ENCODE data around the gene DIO3.

The DIO3 gene

GRCh38 chr14:101600336-101600890 is 39.1 kb downstream of the DIO3 start:
- DNase-seq = no peak

DNA sequence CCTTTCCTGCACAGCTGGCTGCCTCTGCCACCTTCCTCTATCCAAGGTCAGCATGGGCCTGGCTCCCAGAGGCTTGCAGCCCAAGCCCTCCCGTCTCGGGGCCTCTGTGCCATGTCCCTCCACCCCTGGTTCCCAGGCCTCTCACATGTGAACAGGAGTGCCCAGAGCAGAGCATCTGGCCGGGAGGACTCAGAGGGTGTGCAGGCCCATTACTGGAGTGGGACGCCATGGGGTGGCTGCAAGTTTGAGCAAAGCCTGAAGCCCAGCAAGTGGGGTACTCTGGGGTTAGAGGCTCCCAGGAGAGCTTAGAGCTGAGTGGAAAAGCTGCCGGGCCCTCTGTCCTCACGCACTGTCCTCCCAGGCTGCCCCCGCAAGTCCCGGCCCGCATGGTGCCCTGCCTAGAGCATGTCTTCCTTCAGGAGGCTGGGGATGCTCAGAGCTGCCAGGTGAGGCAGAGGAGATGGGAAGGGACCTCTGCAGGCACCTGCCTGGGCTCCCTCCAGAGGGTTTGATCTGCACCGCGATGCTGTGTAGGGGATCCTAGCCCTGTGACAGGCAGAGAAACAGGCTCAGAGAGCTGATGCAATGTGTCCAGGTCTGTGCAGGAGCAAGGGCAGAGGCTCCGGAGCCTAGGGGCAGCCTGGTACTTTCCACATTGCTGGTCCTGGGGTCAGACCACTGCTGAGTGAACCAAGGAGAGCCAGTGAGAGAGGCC is 39.8 kb downstream of the DIO3 start:
- DNase-seq = no peak

GRCh38 chr14:101601606-101602465 is 40.5 kb downstream of the DIO3 start:
- DNase-seq = no peak

- DNase-seq = no peak
These were observed 41.2 kb downstream of the DIO3 start for GRCh38 chr14:101602466-101602840.

DNA sequence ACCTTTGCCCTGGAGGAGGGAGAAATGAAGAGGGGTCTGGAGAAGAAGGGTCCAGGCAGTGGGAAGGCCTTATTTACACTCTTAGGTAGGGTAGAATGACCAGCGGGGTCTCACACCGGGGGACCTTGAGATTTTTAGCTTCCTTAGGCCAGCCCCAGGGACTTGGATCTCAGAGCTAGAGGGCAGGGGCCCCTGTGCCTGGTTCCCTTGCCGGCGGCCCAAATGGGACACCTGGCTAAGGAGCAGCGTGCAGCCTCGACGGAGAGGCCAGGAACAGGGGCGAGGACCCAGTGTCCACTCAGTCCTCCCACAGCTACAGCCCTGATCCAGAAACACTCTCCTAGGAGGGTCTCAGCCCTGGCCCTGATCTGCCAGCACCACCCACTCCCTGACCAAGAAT is 41.8 kb downstream of the DIO3 start:
- no peak for DNase-seq

GRCh38 chr14:101604228-101604934 is 43.1 kb downstream of the DIO3 start:
- DNase-seq = no peak

DNA sequence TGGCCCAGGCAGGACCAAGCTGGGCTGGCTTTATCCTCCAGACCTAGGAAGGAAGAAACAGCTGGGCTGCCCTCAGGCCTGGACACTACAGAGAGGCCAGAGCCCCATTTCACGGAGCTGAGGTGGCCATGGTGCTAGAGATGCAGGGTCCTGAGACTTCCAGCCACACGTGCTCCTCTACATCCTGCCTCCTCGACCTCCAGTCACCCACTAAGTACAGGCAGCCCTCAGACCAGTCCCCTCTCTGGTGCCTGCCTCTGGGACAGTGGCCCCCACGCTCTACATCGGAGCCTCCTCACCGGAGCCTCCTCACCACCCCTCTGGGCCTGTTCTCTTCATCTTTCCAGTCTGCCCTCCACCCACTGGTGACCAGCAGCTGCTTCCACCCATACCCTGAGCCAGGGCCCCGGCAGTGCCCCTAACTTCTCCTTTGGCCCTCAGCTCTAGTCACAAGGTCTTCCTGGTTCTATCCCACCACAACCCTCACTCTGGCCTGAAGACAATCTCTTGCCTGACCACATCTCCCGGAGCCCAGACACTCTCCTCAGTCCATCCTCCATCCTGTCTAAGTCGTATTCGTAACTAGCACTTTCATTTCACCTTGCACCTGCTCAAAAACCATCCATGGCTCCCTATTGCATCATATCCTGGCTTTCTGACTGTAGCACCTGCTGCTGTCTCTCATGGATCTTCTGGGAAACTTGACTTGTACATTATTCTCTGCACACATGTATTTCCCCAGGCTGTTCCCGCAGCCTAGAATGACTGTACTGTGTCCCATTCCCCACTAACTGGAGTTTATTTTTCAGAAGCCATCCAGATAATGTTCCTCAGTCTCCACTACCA is 43.9 kb downstream of the DIO3 start:
- no peak for DNase-seq

- DNase-seq = no peak
These were observed 44.5 kb downstream of the DIO3 start for GRCh38 chr14:101605836-101606235.
